ENCODE data around the gene KRTCAP2.
A peak's percentile ranks its signal among the peaks of the same experiment; 100 is the strongest.

The KRTCAP2 gene

DNA sequence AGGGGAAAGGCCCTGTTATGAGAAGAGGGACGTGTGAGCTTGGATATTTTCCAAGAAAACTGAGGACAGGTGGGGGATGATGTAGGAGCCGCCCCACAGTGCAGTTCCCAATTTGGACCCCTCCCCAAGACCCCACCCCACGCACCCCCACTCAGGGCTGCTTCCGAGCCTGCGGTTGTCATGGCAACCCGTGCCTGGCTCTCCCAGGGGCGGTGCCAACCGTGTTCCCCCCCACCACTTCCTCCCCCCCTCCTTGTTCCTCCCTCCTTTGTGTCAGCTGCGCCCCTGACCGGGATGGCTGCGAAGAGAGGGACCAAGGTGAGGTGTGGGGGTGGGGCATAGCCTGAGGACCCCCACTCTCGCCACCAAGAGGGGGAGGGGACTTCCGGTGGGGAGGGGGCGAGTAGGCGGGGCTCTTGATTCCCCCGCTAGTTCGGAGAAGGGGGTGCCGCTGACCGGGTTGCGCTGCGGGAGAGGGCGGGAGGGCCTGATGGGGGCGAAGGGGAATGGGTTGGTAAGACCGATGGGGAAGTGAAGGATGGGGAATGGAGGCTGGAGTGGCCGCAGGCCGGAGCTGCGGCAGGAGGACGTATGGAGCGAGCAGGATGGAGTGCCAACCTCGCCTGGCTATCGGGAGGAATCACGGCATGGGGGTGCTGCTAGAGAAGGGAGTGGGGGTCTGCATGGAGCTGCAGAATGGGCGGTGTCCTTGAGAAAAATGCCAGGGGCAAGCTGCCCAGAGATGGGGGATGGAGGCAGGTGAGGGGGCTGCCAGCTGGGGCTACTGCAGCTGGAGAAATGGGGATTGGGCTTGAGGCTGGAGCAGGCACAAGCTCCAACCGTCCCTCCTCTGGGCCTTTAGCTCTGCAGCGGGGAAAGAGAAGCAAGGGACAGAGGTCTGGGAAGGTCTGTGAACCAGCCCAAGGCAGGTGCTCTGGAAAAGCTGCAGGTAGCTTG is 1.5 kb upstream of the KRTCAP2 start:
- TF ChIP-seq, protein P1, sequence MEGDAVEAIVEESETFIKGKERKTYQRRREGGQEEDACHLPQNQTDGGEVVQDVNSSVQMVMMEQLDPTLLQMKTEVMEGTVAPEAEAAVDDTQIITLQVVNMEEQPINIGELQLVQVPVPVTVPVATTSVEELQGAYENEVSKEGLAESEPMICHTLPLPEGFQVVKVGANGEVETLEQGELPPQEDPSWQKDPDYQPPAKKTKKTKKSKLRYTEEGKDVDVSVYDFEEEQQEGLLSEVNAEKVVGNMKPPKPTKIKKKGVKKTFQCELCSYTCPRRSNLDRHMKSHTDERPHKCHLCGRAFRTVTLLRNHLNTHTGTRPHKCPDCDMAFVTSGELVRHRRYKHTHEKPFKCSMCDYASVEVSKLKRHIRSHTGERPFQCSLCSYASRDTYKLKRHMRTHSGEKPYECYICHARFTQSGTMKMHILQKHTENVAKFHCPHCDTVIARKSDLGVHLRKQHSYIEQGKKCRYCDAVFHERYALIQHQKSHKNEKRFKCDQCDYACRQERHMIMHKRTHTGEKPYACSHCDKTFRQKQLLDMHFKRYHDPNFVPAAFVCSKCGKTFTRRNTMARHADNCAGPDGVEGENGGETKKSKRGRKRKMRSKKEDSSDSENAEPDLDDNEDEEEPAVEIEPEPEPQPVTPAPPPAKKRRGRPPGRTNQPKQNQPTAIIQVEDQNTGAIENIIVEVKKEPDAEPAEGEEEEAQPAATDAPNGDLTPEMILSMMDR (IDR thresholded peaks at IDR 0.05; ENCODE audit: insufficient read depth, low read length, missing control alignments), result no peak
- DNase-seq (ENCODE audit: low read depth, low spot score), result no peak
- CTCF ChIA-PET, result interaction anchor here (0.6 to 14.6 kb wide), 31 partner anchors 8 to 477 kb away, joined by 3 to 457 read pairs (median 6); partner anchors contain the start of genes MTX1, RUSC1, SLC50A1 and THBS3
- peak overlapping the region; percentile 98 for H3K4me3 ChIP-seq (ENCODE audit: low read depth, low read length)
- POLR2A ChIA-PET, result interaction anchor here (1.3 kb wide), 1 partner anchor 20 kb away, joined by 9 read pairs; no protein-coding TSS in a partner anchor

DNA sequence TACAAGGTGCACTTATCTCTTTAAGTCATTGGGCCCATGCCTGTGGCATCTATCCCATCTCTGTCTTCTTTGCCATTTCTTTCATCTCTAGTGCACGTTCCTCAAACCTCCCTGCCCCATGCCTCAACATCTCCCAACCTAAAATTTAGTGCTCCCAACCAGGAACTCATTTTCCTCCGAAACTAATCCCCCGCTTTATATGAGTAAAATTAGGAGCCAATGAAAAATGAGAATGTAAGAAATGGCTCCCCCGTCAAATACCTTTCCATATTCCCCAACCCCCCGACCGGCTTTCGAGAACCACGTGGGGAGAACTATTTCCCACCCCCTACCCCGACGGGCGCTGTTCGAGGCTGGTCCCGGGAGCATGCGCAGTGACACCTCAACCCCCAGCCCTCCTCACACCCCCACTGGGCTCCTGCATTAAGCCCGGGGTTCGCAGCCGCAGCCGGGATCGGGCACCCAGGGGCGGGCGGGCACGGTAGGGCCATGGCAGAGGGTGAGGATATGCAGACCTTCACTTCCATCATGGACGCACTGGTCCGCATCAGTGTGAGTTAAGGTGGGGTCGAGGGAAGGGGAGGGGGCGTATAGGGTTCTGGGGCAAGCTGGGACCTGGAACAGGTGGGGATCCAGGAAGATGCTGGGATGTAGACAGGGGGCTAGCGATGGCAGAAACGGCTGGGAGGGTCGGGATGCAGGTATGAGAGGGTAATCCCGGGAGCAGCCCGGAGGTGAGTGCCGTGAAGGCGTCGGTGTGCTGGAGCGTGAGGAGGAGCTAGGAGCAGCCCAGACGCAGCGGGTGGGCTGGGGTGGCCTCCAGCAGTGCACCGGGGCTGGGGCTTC is 597 bp upstream of the KRTCAP2 start, which contains the start of gene TRIM46:
TRIM46 (plus strand) TSS at position 372 of the 846 bp plus-strand sequence; CDS start at position 490, 118 bp downstream.
- DNase-seq (ENCODE audit: low read depth, low spot score), result no peak
- TF ChIP-seq, protein P1 (IDR thresholded peaks at IDR 0.05; ENCODE audit: insufficient read depth, low read length, missing control alignments), result no peak
- CTCF ChIA-PET, result interaction anchor here (0.7 to 14.6 kb wide), 52 partner anchors 8 to 431 kb away, joined by 3 to 457 read pairs (median 5); partner anchors contain the start of genes CLK2, EFNA3, MTX1 and SLC50A1
- POLR2A ChIA-PET, result interaction anchor here (0.8 to 1.9 kb wide), 5 partner anchors 20 to 89 kb away, joined by 3 to 17 read pairs (median 5); no protein-coding TSS in a partner anchor
- H3K4me3 ChIP-seq (ENCODE audit: low read depth, low read length), result peak within 1 kb of the TSS; percentile 98

DNA sequence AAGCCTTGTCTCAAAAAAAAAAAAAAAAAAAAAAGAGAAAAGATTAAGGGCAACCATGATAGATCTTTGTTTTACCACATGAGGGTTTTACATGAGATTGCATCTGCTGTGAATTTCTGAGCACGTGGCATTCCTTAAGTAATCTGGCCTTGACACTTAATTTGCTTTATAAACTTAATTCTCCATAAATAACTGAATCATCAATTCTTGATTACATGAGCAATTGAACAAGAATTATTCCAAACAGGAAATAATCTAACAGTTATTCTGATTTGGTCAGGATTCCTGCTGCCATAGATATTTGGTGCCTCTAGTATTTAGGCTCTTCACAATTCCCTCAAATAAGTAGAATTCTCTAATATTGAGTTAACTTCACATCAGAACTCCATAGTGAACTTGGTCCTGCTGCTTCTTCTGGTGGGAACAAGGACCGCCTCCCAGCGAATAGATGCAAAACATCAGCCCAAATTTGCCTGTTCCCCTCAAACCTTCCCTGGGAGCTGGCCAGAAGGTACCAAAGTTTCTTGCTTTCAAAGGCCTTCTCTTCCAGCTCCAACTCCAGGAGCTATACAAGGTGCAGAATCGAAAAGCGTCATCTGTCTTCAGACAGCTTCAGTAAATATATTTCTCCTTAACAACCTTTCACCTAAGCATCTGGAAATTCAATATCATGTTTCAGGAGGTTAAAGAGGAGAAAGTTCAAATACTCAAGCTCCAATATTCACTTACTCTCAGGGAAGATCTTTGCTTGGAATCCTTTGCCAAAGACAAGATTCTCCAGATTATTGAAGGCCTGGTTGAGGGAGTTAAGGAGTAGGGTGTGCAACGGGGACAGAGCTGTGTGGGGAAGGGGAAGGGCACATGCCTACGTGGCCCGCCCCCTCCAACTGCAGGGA is 1.0 kb downstream of the KRTCAP2 start:
- peak overlapping the region; percentile 98 for H3K4me3 ChIP-seq (ENCODE audit: low read depth, low read length)
- ChIA-PET CTCF (interaction anchor here (0.7 to 14.6 kb wide), 38 partner anchors 9 to 427 kb away, joined by 3 to 457 read pairs (median 4); partner anchors contain the start of genes EFNA3, EFNA4, MTX1 and PBXIP1), POLR2A (interaction anchor here (0.7 to 1.9 kb wide), 8 partner anchors 13 to 811 kb away, joined by 3 to 17 read pairs (median 5); partner anchors contain the start of gene SHC1)
- TF ChIP-seq, protein P1 (IDR thresholded peaks at IDR 0.05; ENCODE audit: insufficient read depth, low read length, missing control alignments), result no peak
- DNase-seq (ENCODE audit: low read depth, low spot score), result no peak

DNA sequence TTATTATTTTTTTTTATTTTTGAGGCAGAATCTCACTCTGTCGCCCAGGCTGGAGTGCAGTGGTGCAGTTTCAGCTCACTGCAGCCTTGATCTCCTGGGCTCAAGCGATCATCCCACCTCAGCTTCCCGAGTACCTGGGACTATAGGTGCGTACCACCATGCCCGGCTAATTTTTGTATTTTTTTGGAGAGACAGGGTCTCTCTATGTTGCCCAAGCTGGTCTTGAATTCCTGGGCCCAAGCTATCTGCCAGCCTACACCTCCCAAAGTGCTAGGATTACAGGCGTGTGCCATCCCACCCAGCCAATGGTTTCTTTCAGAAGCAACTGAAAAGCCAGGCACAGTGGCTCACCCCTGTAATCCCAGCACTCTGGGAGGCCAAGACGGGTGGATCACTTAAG is 2.3 kb downstream of the KRTCAP2 start:
- POLR2A ChIA-PET, result no interaction called here
- CTCF ChIA-PET, result interaction anchor here (0.6 to 14.6 kb wide), 8 partner anchors 10 to 127 kb away, joined by 3 to 457 read pairs (median 4); no protein-coding TSS in a partner anchor
- no peak for DNase-seq (ENCODE audit: low read depth, low spot score)
- H3K4me3 ChIP-seq (ENCODE audit: low read depth, low read length), result no peak overlapping the region
- TF ChIP-seq, protein P1 (IDR thresholded peaks at IDR 0.05; ENCODE audit: insufficient read depth, low read length, missing control alignments), result no peak

DNA sequence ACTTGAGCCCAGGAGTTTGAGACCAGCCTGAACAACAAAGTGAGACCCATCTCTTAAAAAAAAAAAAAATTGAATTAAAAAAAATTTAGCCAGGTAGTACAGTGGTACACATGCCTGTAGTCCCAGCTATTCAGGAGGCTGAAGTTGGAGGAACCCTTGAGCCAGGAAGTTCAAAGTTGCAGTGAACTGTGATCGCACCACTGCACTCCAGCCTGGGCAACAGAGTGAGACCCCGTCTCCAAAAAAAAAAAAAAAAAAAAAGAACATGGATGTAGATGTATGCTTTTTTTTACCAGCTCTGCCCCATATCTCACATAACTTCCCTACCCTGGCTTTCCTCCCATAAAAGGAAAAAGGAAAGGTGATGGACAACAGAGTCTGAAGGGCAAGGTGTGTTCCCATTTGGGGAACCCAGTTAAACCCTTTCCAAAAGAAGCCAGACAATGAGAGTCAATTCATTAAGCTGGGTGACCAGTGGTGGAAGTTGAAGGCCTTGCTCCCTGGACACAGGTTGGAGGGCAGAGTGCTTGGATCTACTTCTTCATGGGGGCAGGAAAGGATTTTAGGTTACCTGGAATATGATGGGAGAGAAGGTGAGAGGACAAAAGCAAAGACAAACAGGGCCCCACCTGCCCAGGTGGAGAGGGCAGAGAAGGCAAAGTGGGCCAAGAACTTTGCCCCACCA is 2.9 kb downstream of the KRTCAP2 start:
- H3K4me3 ChIP-seq (ENCODE audit: low read depth, low read length), result no peak overlapping the region
- TF ChIP-seq, protein P1 (IDR thresholded peaks at IDR 0.05; ENCODE audit: insufficient read depth, low read length, missing control alignments), result no peak
- ChIA-PET POLR2A (no interaction called here), CTCF (interaction anchor here (0.6 to 14.6 kb wide), 9 partner anchors 22 to 126 kb away, joined by 3 to 457 read pairs (median 5); partner anchors contain the start of gene ADAM15)
- DNase-seq (ENCODE audit: low read depth, low spot score), result no peak
